ENCODE measurements around the gene SCART1.
"Not testable (repeated sequence)": the region's sequence is repeated elsewhere in the genome, so short reads cannot be mapped to it uniquely, and the experiment has no call there.

The SCART1 gene

DNA sequence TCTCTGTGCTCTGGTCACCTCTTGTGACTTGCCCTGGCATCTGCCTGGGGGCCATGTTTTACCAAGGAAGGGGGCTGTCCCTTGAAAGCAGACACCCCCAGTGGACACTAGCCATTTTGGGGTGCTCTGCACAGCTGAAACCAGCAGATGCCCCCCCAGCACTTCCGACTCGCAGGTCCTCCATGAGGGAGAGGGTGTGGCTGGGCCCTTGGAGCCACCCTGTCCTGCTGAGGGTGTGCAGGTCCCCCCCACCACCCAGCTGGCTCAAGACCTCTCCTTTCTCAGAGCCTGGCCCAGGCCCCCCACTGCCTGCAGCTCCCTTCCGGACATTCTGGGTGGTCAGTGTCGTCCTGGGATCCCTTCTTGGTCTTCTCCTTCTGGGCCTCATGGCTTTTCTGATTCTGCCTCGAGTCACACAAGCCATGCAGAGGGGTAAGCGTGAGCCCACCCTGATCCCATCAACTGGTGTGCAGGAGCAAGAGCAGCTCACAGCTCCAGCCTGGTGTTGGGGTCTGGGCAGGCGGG lies 12.3 kb downstream of the SCART1 start:
- Histone ChIP-seq H3K79me2 (ENCODE audit: control insufficient read depth, insufficient read depth, low read length, unreplicated experiment) (no peaks in the 10 kb centered on the region), H3K4me1 (ENCODE audit: control insufficient read depth, insufficient read depth, low read length, unreplicated experiment) (no peaks in the 10 kb centered on the region), H3K27me3 (ENCODE audit: insufficient read depth, low read length) (no peaks in the 10 kb centered on the region), H2AFZ (ENCODE audit: low read length, unreplicated experiment) (no peak overlapping the region), H3K4me3 (ENCODE audit: low read depth, low read length) (no peak overlapping the region), H3K27ac (ENCODE audit: low read depth, low read length) (no peak overlapping the region), H3K36me3 (ENCODE audit: insufficient read depth, low read length) (no peaks in the 10 kb centered on the region; the same call in 1 of the 2 replicates)

DNA sequence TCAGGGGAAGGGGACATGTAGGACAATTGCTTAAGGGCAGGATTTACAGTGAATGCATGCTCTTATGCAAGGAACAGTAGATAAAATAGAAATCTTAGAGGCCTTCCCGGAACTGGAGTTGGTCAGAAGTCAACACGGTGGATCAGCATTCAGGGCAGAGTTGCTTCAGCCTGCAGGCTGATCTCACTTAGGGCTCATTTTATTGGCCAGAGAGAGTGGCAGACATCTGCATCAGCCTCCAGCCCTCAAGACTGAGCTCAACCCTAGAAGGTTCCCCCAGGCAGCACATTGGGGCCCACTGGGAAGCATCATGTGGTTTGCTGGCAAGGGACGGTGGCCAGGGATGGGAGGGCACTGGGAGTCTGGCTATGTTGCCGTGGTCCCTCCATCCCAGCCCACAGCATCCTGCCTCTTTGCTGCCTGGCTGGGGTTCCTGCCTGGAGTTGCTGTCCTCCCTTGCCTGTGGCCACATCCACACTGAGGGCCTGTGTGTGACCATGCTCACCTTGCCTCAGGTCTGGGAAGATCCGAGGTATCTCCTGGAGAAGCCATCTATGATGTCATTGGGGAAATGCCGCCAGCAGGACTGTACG lies 13.0 kb downstream of the SCART1 start:
- Histone ChIP-seq H3K4me1 (ENCODE audit: control insufficient read depth, insufficient read depth, low read length, unreplicated experiment) (no peaks in the 10 kb centered on the region), H3K79me2 (ENCODE audit: control insufficient read depth, insufficient read depth, low read length, unreplicated experiment) (no peaks in the 10 kb centered on the region), H3K36me3 (ENCODE audit: insufficient read depth, low read length) (no peaks in the 10 kb centered on the region; the same call in 1 of the 2 replicates), H3K27ac (ENCODE audit: low read depth, low read length) (no peak overlapping the region), H2AFZ (ENCODE audit: low read length, unreplicated experiment) (no peak overlapping the region), H3K4me3 (ENCODE audit: low read depth, low read length) (no peak overlapping the region), H3K27me3 (ENCODE audit: insufficient read depth, low read length) (no peaks in the 10 kb centered on the region)

DNA sequence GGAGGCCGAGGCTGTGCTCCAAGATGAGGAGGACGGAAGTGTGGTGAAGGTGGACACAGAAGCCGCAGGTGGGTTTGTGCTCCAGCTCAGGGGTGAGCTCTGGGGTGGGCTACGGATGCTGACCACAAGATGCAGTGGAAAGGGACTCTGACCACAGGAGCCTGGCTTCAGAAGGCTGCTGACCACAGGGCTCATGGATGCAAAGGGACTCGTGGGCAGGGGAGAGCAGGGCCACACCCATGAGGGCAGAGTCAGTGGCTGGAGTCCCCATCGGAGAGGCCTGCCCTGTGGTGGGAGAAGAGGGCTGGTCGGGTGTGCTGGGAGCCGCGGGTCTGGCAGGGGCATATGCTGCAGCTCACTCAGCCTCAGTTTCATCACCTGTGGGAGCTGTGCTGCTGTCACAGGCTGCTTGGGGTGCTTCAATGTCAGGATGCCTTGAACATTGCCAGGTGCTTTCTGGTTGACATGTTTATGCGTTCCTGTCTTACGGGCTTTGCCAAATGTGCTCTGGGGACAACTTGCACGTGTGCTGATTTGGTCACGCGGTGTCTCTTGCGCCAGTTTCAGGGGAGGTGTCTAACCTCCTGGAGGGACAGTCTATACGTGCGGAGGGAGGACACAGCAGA lies 13.7 kb downstream of the SCART1 start:
- Histone ChIP-seq H3K36me3 (ENCODE audit: insufficient read depth, low read length) (no peaks in the 10 kb centered on the region; the same call in 1 of the 2 replicates), H3K4me1 (ENCODE audit: control insufficient read depth, insufficient read depth, low read length, unreplicated experiment) (no peaks in the 10 kb centered on the region), H2AFZ (ENCODE audit: low read length, unreplicated experiment) (no peak overlapping the region), H3K27me3 (ENCODE audit: insufficient read depth, low read length) (no peaks in the 10 kb centered on the region), H3K4me3 (ENCODE audit: low read depth, low read length) (no peak overlapping the region), H3K79me2 (ENCODE audit: control insufficient read depth, insufficient read depth, low read length, unreplicated experiment) (no peaks in the 10 kb centered on the region), H3K27ac (ENCODE audit: low read depth, low read length) (no peak overlapping the region)

DNA sequence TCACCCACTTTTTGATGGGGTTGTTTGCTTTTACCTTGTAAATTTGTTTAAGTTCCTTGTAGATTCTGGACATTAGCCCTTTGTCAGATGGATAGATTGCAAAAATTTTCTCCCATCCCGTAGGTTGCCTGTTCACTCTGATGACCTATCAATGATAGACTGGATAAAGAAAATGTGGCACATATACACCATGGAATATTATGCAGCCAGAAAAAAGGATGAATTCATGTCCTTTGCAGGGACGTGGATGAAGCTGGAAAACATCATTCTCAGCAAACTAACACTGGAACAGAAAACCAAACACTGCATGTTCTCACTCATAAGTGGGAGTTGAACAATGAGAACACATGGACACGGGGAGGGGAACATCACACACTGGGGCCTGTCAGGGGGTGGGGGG lies 15.5 kb downstream of the SCART1 start:
- not testable (repeated sequence) for H3K79me2 ChIP-seq (ENCODE audit: control insufficient read depth, insufficient read depth, low read length, unreplicated experiment); H3K4me1 ChIP-seq (ENCODE audit: control insufficient read depth, insufficient read depth, low read length, unreplicated experiment); H3K27ac ChIP-seq (ENCODE audit: low read depth, low read length); H3K4me3 ChIP-seq (ENCODE audit: low read depth, low read length); H2AFZ ChIP-seq (ENCODE audit: low read length, unreplicated experiment); H3K36me3 ChIP-seq (ENCODE audit: insufficient read depth, low read length); H3K27me3 ChIP-seq (ENCODE audit: insufficient read depth, low read length)

DNA sequence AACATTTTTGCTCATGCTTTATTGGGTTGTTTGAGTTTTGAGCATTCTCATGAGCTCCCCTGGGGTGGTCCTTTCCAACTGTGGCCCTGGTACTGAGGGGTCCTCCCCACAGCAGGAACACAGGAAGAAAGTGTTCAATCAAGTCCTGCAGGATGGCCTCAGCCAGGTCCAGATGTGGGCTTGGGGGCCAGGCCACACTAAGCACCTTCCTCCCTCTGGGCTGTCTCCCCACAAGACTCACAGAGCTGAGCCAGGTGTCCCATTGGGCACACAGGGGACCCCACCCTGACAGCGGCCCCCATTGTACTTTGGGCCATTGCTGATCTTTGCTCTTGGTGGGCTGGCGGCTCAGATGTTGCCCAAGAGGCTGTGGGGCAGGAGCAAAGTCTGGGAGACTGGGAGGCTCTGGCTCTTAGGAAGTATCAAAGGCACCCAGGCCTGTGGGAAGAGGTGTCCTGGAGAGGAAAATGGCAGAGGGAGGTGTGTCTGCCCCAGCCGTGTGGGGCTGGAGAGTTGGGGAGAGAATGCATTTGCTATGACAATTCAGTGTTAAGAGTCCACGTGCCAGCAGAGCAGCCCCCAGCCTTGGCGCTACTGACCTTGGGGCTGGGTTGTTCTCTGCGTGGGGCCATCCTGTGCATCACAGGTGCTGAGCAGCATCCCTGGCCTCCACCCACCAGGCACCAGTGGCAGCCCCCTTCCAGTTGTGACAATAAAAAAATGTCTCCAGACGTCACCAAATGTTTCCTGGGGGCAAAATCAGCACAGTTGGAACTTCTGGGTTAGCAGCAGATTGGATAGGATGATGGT lies 17.8 kb downstream of the SCART1 start:
- Histone ChIP-seq H3K4me1 (ENCODE audit: control insufficient read depth, insufficient read depth, low read length, unreplicated experiment) (no peaks in the 10 kb centered on the region), H3K79me2 (ENCODE audit: control insufficient read depth, insufficient read depth, low read length, unreplicated experiment) (no peaks in the 10 kb centered on the region), H2AFZ (ENCODE audit: low read length, unreplicated experiment) (no peak overlapping the region), H3K27ac (ENCODE audit: low read depth, low read length) (no peak overlapping the region), H3K4me3 (ENCODE audit: low read depth, low read length) (no peak overlapping the region), H3K36me3 (ENCODE audit: insufficient read depth, low read length) (no peaks in the 10 kb centered on the region; the same call in 1 of the 2 replicates), H3K27me3 (ENCODE audit: insufficient read depth, low read length) (no peaks in the 10 kb centered on the region)

DNA sequence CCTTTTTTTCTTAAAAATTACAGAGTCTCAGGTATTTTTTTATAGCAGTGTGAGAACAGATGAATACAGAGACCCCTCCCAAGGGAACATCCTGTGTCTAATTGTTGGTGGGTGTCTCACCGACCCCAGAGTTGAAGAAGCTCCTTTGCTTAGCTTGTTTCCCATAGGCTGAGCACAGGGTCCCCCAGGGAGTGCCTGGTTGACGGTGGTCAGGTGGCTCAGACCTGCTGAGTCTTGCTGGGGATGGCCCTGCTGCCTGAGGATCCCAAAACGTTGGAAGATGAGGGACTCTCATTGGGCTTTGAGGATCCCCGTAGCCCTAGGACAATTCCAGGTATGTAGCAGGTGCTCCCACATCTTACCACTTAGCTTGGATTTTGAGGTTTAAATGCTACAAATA lies 19.5 kb downstream of the SCART1 start:
- H3K4me3 ChIP-seq (ENCODE audit: low read depth, low read length), result no peak overlapping the region

DNA sequence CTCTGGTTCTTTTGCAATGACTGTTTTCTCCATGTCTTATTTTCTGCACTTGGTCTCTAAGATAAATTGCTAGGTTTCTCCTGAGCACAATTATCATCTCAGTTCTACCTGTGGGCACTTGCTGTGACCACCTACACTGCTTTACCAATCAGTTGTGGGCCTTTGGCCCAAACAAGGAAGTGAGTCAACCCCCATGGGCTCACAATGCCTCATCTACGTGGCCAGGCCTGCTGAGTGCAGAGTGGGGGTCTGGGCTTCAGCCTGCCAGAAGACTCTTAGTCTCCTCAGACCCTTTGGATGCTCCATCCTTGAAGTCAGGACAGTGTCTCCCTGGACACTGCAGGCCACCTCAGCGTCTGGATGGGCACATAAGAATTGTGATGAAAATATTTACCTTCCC lies 20.3 kb downstream of the SCART1 start:
- Histone ChIP-seq H3K27ac (ENCODE audit: low read depth, low read length) (no peak overlapping the region), H2AFZ (ENCODE audit: low read length, unreplicated experiment) (no peak overlapping the region), H3K4me3 (ENCODE audit: low read depth, low read length) (no peak overlapping the region), H3K4me1 (ENCODE audit: control insufficient read depth, insufficient read depth, low read length, unreplicated experiment) (no peaks in the 10 kb centered on the region), H3K36me3 (ENCODE audit: insufficient read depth, low read length) (no peaks in the 10 kb centered on the region), H3K27me3 (ENCODE audit: insufficient read depth, low read length) (no peaks in the 10 kb centered on the region), H3K79me2 (ENCODE audit: control insufficient read depth, insufficient read depth, low read length, unreplicated experiment) (no peaks in the 10 kb centered on the region)

More for the DNA sequence above, 19.5 kb downstream of the SCART1 start:
- Histone ChIP-seq H3K79me2 (ENCODE audit: control insufficient read depth, insufficient read depth, low read length, unreplicated experiment) (no peaks in the 10 kb centered on the region), H2AFZ (ENCODE audit: low read length, unreplicated experiment) (no peak overlapping the region), H3K27ac (ENCODE audit: low read depth, low read length) (no peak overlapping the region), H3K36me3 (ENCODE audit: insufficient read depth, low read length) (no peaks in the 10 kb centered on the region), H3K27me3 (ENCODE audit: insufficient read depth, low read length) (no peaks in the 10 kb centered on the region), H3K4me1 (ENCODE audit: control insufficient read depth, insufficient read depth, low read length, unreplicated experiment) (no peaks in the 10 kb centered on the region)

DNA sequence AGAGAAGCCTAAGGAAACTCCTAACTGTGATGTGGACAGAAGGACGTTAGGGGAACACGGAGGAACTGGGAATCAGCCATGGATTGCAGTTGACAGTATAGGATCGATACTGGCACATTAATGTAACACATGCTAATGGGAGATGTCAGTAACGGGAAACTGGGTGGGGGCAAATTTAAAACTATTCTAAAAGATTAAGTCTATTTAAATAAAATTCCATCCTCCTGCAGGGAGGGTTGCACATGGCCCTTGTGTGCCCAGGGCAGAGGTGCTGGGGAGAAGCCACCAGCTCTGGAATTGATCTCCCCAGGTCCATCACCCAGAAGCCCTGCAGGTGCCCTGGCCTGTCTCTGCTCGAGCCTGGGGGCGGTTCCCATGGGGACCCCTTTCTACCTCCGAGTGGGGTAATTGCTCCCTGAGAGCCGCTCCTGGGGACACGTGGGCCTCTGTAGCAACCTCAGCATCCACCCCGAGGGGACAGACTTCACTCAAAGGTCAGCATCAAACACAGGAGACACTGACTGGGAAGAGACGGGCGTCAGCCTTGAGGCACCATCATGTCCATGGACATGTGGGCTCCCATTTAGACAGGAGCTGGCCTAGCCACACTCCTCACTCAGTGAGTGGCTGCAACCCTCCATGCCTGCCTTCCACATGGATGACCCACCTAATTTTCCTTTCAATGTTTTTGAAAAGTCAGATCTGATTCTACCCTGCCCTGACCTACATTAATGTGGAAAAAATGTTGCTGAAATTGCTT lies 21.1 kb downstream of the SCART1 start:
- H3K4me3 ChIP-seq (ENCODE audit: low read depth, low read length), result no peak overlapping the region
- H3K79me2 ChIP-seq (ENCODE audit: control insufficient read depth, insufficient read depth, low read length, unreplicated experiment), result no peaks in the 10 kb centered on the region
- H3K36me3 ChIP-seq (ENCODE audit: insufficient read depth, low read length), result no peaks in the 10 kb centered on the region
- no peak overlapping the region for H3K27ac ChIP-seq (ENCODE audit: low read depth, low read length)
- no peaks in the 10 kb centered on the region for H3K4me1 ChIP-seq (ENCODE audit: control insufficient read depth, insufficient read depth, low read length, unreplicated experiment)
- no peak overlapping the region for H2AFZ ChIP-seq (ENCODE audit: low read length, unreplicated experiment)
- no peaks in the 10 kb centered on the region for H3K27me3 ChIP-seq (ENCODE audit: insufficient read depth, low read length)

DNA sequence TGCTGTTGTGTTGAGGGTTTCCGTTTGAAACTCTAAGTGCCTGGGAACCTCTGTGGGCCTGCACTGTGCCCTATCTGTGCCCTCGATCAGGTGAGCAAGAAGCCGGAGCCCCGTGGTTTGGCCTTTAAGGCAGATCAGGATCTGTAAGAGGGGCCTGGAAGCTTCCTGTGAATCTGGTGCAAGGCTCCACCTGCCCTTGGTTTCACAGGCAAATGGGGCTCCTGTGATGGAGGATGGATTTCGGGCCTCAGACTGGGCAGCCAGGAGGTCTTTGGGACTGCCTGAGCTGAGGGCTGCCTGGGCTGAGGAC lies 21.6 kb downstream of the SCART1 start:
- Histone ChIP-seq H3K79me2 (ENCODE audit: control insufficient read depth, insufficient read depth, low read length, unreplicated experiment) (no peaks in the 10 kb centered on the region), H3K27me3 (ENCODE audit: insufficient read depth, low read length) (no peaks in the 10 kb centered on the region), H3K4me3 (ENCODE audit: low read depth, low read length) (no peak overlapping the region), H2AFZ (ENCODE audit: low read length, unreplicated experiment) (no peak overlapping the region), H3K27ac (ENCODE audit: low read depth, low read length) (no peak overlapping the region), H3K36me3 (ENCODE audit: insufficient read depth, low read length) (no peaks in the 10 kb centered on the region), H3K4me1 (ENCODE audit: control insufficient read depth, insufficient read depth, low read length, unreplicated experiment) (no peaks in the 10 kb centered on the region)

DNA sequence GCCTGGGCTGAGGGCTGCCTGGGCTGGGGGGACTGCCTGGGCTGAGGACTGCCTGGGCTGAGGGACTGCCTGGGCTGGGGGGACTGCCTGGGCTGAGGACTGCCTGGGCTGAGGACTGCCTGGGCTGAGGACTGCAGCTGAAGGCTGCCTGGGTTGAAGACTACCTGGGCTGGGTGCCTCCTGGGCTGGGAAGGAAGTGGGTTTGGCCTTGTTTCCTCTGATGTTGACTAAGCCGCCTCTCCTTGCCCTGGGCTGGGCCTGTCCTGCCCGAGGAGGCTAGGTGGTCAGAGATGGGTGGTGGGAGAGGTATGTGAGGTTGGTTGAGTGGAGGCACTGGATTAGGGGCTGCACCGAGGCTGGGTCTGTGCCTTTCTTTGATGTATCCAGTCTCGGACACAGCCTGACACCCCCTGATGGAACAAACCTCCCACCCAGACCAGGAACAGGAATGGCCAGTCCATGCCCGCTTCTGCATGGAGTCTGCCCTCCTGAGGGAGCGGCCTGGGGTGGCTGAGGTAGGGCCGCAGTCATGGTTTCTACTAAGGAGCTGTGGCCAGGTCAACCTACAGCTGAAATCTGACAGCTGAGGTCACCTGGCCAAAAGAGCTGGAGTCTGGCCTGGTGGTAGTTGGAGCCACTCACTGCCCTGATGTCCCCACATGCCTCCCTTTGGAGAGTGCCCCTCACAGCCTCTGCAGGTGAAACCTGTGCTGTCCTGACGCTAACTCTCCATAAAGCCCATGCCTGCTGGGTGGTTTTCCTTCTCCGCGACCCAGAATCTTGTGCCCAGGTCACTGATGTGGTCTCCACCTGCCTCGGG lies 22.3 kb downstream of the SCART1 start:
- Histone ChIP-seq H3K36me3 (ENCODE audit: insufficient read depth, low read length) (no peaks in the 10 kb centered on the region), H3K27me3 (ENCODE audit: insufficient read depth, low read length) (no peaks in the 10 kb centered on the region), H3K4me1 (ENCODE audit: control insufficient read depth, insufficient read depth, low read length, unreplicated experiment) (no peaks in the 10 kb centered on the region), H3K79me2 (ENCODE audit: control insufficient read depth, insufficient read depth, low read length, unreplicated experiment) (no peaks in the 10 kb centered on the region), H3K4me3 (ENCODE audit: low read depth, low read length) (no peak overlapping the region), H3K27ac (ENCODE audit: low read depth, low read length) (no peak overlapping the region), H2AFZ (ENCODE audit: low read length, unreplicated experiment) (no peak overlapping the region)
